RPMI7951 (cell line): ENCODE results near the gene DYNLT2B. TPM values are rescaled to one million over a fixed set of nuclear protein-coding genes. Genes with fewer than 3 reads are reported as not detected.
"Not testable (repeated sequence)": the region's sequence is repeated elsewhere in the genome, so short reads cannot be mapped to it uniquely, and the experiment has no call there.

Experiments used
- DNase-seq: peaks from one replicate; pipeline ENCODE4 v3.0.0-alpha.2; 2012; ENCODE audit warnings: low read depth
- total RNA-seq: library from RNA; depleted of rRNA; stranded (reverse); fragments of >200 nt; shearing (Covaris generic); gene quantifications from 2 replicates; pipeline ENCODE4 v1.2.3, GENCODE V29; 2014; rRNA removed

DYNLT2B gene
- total RNA-seq, 1 experiment from 2014 or later, result 37.2 TPM

GRCh38 chr3:196272826-196273225 lies 45.2 kb downstream of the DYNLT2B start:
- DNase-seq, result no peak

DNA sequence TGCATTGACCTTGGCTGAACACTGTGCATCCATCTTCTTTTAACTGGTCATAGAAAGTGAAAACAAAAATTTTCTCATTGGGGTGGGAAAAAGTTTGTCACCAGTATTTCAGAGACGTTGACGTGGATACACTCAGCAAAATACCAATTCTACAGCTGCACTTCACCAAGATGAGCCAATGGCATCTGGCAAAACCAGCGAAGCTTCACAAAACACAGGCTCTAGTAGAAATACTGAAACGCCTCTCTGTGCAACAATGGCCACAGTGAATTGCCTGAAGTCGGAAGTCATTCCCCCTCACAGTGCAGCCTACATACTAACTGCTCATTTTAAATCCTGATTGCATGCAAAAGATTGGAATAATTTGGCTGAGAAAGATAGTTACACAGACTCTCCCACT lies 47.5 kb downstream of the DYNLT2B start:
- DNase-seq, result no peak

- DNase-seq, result peak; percentile 86
These were observed 49.5 kb downstream of the DYNLT2B start for GRCh38 chr3:196268284-196269163.

DNA sequence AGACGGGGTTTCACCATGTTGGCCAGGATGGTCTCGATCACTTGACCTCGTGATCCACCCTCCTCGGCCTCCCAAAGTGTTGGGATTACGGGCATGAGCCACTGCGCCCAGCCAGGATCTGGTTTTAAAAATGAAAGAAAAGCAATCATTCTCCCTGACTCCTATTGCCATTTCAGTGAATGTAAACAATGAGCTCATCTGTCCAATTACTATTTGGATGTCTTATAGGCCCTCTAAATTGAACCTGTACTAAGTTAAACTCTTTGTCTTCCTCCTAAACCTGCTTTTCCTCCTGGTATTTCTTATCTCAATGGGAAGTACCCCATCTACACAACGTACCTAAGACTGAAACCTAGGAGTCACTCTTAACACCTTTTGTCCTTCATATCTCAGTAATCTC lies 54.2 kb downstream of the DYNLT2B start:
- no peak for DNase-seq

GRCh38 chr3:196260784-196261183 lies 57.3 kb downstream of the DYNLT2B start:
- no peak for DNase-seq

GRCh38 chr3:196255776-196256175 lies 62.3 kb downstream of the DYNLT2B start:
- no peak for DNase-seq

DNA sequence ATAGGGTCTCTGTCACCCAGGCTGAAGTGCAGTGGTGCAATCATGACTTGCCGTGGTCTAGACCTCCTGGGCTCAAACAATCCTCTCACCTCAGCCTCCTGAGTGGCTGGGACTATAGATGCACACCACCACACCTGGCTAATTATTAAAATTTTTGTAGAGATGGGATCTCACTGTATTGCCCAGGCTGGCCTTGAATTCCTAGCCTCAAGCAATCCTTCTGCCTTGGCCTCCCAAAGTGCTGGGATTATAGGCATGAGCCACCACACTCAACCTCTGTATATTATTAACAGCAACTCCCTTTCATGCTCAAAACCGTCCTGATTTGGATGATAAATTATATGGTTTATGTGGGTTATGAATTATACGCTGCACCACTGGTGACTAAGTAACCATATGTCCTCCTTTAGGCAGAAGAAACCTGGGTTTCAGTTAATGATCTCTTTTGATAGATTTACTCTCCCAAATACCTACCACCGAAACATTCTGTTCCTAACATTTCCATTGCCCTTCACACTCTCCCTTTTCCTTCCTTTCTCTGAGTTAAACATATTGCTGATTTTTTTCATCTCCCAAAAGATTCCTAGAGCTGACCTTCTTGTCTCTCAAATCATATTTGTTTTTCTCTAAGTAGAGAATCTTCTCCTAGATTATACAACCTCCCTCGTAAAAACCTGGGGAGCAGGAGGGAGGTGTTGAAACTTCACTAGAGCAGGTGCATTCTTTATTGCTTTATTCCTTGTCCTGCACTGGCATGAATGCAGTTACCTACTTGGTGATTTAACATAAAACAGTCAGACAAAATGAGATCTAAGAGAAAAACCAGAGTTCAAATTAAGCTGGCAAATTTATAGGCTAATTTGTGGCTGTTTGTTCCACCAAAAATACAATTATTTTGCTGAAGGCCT lies 63.4 kb downstream of the DYNLT2B start:
- DNase-seq, result no peak

GRCh38 chr3:196251918-196252317 lies 66.1 kb downstream of the DYNLT2B start:
- DNase-seq, result no peak

- peak; percentile 94 for DNase-seq
These were observed 71.3 kb downstream of the DYNLT2B start for GRCh38 chr3:196246612-196247308.

- not testable (repeated sequence) for DNase-seq
These were observed 73.9 kb downstream of the DYNLT2B start for GRCh38 chr3:196244166-196244565.

DNA sequence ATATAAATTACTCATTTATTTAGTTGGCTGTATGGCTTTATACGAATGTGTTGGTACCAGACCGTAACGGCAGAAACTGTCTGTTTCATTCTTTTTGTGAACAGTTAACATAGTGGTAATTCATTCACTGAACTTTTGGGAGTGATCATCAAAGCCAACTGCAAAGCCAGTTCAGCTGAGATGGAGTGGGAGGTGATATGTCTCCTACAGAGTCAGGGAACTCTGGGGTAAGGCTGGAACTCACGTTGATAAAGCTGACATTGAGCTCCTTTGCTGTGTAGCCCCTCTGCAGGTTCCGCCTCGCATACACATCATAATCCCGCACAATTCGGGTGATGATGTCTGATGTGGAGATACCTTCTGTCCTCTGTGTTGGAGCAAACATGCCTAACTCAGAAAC lies 76.3 kb downstream of the DYNLT2B start:
- no peak for DNase-seq

Other genes starting within 250 kb of the DYNLT2B start
- 147 and 169 TPM in 2 replicates for gene TFRC, start 236.2 kb downstream of the DYNLT2B start, total RNA-seq
- gene ZDHHC19, start 106.8 kb downstream of the DYNLT2B start, total RNA-seq, result not detected in 2 replicates
- not detected in 2 replicates for gene SLC51A, start 101.7 kb downstream of the DYNLT2B start, total RNA-seq
- 64.6 and 81.6 TPM in 2 replicates for gene PCYT1A, start 30.5 kb downstream of the DYNLT2B start, total RNA-seq
- 3.9 and 4.6 TPM in 2 replicates for gene TM4SF19, start 20.1 kb upstream of the DYNLT2B start, total RNA-seq
- 10.8 and 12.3 TPM in 2 replicates for gene UBXN7, start 114.2 kb upstream of the DYNLT2B start, total RNA-seq
- 19.9 and 20.1 TPM in 2 replicates for gene RNF168, start 185.5 kb upstream of the DYNLT2B start, total RNA-seq
- not detected in 2 replicates for gene SMCO1, start 197.1 kb upstream of the DYNLT2B start, total RNA-seq